NT2/D1 (cell line): ENCODE results near the gene SYS1.

Experiments used
- SUZ12 ChIP-seq: IDR thresholded peaks from 2 replicates; pipeline ENCODE4 v1.6.1; 2011; ENCODE audit not compliant: insufficient read length, insufficient read depth; ENCODE audit errors: extremely low read depth
- YY1 ChIP-seq: IDR thresholded peaks from 2 replicates; pipeline ENCODE4 v1.6.1; 2011; ENCODE audit not compliant: insufficient read length, insufficient read depth
- ZNF274 ChIP-seq: IDR thresholded peaks from 2 replicates; pipeline ENCODE4 v1.6.1; 2011; ENCODE audit warnings: mild to moderate bottlenecking, low read depth, low read length

DNA sequence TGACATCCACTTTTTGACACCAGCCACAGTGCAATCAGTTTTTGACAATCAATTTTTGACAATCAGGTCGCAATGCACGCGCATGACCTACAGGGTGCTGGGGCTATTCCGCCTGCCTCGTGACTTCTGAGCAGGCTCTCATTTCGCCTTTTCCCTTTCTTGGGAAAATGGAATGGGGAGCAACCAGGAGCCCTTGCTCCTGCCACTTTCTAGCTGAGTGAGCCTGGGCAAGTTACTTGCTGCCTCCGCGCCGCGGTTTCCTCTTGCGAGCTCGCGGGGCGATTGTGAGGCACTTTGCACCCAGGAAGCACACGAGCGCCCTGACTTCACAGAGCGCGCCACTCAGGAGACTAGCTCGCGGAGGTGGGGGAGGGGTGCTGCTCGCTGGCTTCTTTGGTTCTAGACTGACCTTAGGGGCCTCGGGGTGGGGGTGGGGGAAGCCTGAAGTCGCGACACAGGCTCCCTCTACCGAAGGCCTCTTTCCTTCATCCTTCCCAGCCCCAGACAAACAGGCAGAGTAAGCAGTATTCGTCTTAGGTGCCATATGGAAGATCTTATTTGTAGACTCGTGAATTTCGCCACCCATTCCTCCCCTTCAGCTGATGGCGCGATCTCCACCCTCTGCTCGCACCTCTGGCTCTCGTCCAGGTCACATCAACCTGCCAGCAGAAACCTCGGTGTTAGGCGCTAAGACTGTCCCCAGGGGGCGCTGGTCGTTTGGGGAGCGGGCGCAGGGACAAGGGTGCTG is 10.6 kb downstream of the SYS1 start:
- TF ChIP-seq YY1: no peak
- no peak for TF ChIP-seq ZNF274
- no peak for TF ChIP-seq SUZ12
